ENCODE measurements around the gene ZPR1.

ZPR1 gene

GRCh38 chr11:116732271-116733042 lies 55.4 kb downstream of the ZPR1 start:
- peak; percentile 91 for TF ChIP-seq CTCF (IDR thresholded peaks at IDR 0.05; ENCODE audit: insufficient read depth, low read depth, low read length, missing control alignments)
- DNase-seq (ENCODE audit: low read depth) = peak; percentile 72
- H3K4me3 ChIP-seq (ENCODE audit: low read length) = no peak overlapping the region

DNA sequence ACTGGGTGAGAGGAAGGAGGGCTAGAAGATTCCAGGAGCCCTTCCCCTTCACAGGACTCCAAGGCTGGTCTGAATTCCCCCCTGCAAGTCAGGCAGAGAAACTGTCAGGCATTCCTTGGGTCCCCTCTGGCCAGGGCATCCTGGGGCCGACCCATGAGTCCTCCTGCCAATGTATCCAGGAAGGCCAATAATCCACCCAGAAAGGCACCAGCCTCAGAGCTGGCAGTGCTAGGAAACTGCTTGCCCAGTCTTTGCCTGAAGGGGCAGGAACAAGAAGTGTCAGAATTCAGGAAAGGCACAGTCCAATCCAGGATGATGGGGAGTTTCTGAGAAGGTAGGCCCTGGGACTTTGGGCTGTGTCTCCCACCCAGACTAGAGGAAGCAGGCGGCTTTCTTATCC lies 56.0 kb downstream of the ZPR1 start:
- H3K4me3 ChIP-seq (ENCODE audit: low read length) = no peak overlapping the region
- no peak for DNase-seq (ENCODE audit: low read depth)
- no peak for TF ChIP-seq CTCF (IDR thresholded peaks at IDR 0.05; ENCODE audit: insufficient read depth, low read depth, low read length, missing control alignments)

- DNase-seq (ENCODE audit: low read depth) = no peak
- TF ChIP-seq CTCF (IDR thresholded peaks at IDR 0.05; ENCODE audit: insufficient read depth, low read depth, low read length, missing control alignments) = no peak
- H3K4me3 ChIP-seq (ENCODE audit: low read length) = no peak overlapping the region
Measured at GRCh38 chr11:116731097-116731761, 56.6 kb downstream of the ZPR1 start.

GRCh38 chr11:116730601-116731000 lies 57.2 kb downstream of the ZPR1 start:
- H3K4me3 ChIP-seq (ENCODE audit: low read length) = no peak overlapping the region
- no peak for TF ChIP-seq CTCF (IDR thresholded peaks at IDR 0.05; ENCODE audit: insufficient read depth, low read depth, low read length, missing control alignments)
- DNase-seq (ENCODE audit: low read depth) = no peak

GRCh38 chr11:116730241-116730561 lies 57.6 kb downstream of the ZPR1 start:
- no peak for TF ChIP-seq CTCF (IDR thresholded peaks at IDR 0.05; ENCODE audit: insufficient read depth, low read depth, low read length, missing control alignments)
- H3K4me3 ChIP-seq (ENCODE audit: low read length) = no peak overlapping the region
- no peak for DNase-seq (ENCODE audit: low read depth)

GRCh38 chr11:116729501-116730240 lies 58.2 kb downstream of the ZPR1 start:
- H3K4me3 ChIP-seq (ENCODE audit: low read length) = no peak overlapping the region
- DNase-seq (ENCODE audit: low read depth) = no peak
- TF ChIP-seq CTCF (IDR thresholded peaks at IDR 0.05; ENCODE audit: insufficient read depth, low read depth, low read length, missing control alignments) = no peak
